GM10266 (cell line): Measurements from ENCODE around the gene CYBC1.

Experiments
- DNase-seq: peaks from one replicate; pipeline ENCODE4 v3.0.0; 2012; ENCODE audit errors: extremely low spot score
- CTCF ChIP-seq: IDR thresholded peaks from 2 replicates; pipeline ENCODE4 v1.5.1; 2012; ENCODE audit warnings: mild to moderate bottlenecking, low read depth; ENCODE audit not compliant: control insufficient read depth, insufficient read depth; ENCODE audit errors: missing control alignments

Gene CYBC1

DNA sequence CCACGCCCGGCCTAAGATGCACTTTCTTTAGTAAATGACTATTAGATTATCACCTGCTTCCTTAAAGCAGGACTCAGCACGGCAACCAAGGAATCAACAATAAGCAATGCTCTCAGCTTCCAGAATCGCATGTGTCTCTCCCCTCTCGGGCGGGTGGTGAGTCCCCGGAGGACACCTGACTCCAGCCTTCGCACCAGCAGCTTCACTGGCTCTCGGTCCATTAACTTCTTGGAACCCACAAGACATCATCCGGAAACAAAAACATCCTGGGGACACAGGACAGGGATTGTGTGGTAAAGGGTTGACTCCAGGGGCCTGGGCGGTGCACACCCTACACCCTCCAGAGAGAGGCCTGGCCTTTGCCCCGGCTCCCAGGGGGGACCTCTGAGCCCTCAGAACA, 56.3 kb downstream of the CYBC1 start:
- no peak for TF ChIP-seq CTCF
- no peak for DNase-seq

GRCh38 chr17:82392941-82393340, 57.6 kb downstream of the CYBC1 start:
- TF ChIP-seq CTCF = no peak

More at GRCh38 chr17:82392941-82393340, 57.6 kb downstream of the CYBC1 start:
- no peak for DNase-seq
